ENCODE data around the gene CPZ.

Gene CPZ

GRCh38 chr4:8639777-8640720 lies 47.5 kb downstream of the CPZ start:
- DNase-seq (ENCODE audit: low read depth in 2 of 2) = no peak

DNA sequence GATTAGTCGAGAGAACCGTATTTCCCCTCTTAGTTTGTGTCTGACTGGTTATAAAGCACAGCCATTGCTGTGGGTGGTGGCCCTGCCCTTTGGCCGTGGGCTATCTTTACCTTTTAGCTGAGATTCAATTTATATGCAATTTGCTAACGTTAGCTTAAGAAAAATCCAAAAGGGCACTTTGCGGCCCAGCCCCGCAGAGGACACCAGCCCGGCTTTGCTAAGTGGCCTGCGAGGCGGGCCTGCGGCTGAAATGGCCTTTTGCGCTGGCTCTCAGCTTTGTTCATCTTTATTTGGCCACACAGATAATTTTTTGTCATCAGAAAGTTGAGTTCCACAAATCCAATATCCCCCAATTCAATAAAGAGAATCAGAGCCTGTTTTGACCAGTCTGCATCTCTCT lies 48.3 kb downstream of the CPZ start:
- no peak for DNase-seq (ENCODE audit: low read depth in 2 of 2)

GRCh38 chr4:8641256-8641655 lies 48.7 kb downstream of the CPZ start:
- no peak for DNase-seq (ENCODE audit: low read depth in 2 of 2)

DNA sequence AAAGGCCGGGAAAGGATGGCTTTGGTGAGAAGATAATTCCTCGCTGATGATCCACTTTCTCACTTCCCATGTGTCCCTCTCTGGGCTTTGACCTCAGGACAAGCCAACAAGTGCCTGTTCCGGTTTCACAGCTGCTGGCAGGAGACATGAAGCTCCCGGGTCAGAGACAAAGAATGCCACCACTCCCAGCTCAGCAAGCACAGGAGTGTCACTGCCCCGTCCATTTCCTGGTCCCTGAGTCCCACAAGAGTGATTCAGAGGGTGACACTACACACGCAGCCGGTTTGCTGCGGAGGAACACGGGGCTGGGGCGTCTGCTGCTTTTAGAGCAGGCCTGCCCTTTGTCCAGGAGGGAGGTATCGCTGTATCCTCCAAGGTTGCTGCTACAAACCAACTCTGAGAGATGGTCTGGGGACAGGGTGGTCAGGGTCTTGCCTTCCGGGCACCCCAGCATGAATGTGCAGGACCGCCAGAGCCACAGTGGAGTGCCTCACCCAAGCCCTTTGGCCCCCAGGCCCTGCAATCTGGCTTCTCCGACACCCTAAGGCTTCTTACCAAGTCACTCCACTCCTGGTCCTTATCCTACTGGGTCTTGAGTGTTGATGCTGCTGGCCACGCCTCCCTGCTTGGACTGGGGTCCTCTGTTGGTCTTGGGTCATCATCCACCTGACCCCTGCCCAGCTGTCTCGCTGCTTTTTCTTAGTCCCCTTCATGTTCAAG lies 49.5 kb downstream of the CPZ start:
- DNase-seq (ENCODE audit: low read depth in 2 of 2) = no peak

GRCh38 chr4:8642651-8643321 lies 50.2 kb downstream of the CPZ start:
- no peak for DNase-seq (ENCODE audit: low read depth in 2 of 2)

DNA sequence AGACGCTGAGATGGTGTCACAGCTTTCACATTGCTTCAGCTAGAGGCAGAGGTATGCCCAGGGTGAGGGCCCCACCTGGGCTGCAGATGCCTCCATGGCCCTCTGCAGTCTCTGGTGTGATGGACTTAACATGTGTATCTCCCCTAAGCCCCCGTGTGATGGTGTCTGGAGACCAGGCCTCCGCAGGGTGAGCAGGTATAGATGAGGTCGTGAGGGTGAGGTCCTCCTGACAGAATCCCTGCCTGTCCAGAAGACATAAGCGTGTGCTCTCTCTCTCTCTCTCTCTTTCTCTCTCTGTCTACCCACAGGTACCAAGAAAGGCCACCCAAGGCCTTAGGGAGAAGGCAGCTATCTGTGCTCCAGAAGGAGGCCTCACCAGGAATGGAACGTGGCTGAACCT lies 50.9 kb downstream of the CPZ start:
- no peak for DNase-seq (ENCODE audit: low read depth in 2 of 2)

- no peak for DNase-seq (ENCODE audit: low read depth in 2 of 2)
Measured at GRCh38 chr4:8643986-8644385, 51.4 kb downstream of the CPZ start.

DNA sequence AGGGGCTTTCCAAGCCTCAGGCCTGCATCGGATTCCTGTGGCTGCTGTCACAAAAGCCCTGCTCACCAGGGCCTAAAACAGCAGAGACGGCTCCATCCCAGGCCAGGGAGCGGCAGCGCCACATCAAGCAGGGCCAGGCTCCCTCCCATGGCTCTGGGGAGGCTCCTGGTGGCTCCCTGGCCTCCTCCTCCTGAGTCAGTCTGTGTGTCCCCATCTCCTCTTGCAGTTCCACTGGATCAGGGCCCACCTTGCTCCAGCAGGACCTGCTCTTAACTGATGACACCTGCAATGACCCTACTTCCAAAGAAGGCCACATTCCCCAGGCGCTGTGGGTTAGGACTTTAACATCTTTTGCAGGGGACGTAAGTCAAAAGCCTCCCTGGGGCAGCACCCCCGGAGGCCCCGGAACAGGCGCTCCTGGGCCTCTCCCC lies 51.9 kb downstream of the CPZ start:
- no peak for DNase-seq (ENCODE audit: low read depth in 2 of 2)

- no peak for DNase-seq (ENCODE audit: low read depth in 2 of 2)
Measured at GRCh38 chr4:8644966-8645752, 52.6 kb downstream of the CPZ start.

DNA sequence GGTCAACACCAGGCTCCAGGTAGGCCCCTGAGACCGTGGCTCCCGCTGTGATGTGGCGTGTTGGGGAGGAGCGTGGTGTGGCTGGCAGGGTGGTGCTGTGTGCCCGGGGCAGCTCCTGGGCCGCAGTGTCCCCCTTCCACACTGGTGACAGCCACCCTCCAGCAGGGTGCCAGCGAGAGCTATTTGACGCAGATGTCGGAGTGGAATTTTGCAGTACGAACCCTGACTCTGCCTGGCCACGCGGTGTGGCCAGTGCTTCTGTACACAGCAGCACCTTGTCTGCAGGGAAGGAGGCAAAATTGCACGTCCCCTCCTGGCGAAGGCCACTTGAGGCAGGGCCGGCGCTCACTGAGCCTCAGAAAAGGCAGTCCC lies 53.2 kb downstream of the CPZ start:
- no peak for DNase-seq (ENCODE audit: low read depth in 2 of 2)

GRCh38 chr4:8646296-8647093 lies 53.9 kb downstream of the CPZ start:
- no peak for DNase-seq (ENCODE audit: low read depth in 2 of 2)

GRCh38 chr4:8647094-8647570 lies 54.6 kb downstream of the CPZ start:
- no peak for DNase-seq (ENCODE audit: low read depth in 2 of 2)

GRCh38 chr4:8647626-8648025 lies 55.1 kb downstream of the CPZ start:
- DNase-seq (ENCODE audit: low read depth in 2 of 2) = no peak

DNA sequence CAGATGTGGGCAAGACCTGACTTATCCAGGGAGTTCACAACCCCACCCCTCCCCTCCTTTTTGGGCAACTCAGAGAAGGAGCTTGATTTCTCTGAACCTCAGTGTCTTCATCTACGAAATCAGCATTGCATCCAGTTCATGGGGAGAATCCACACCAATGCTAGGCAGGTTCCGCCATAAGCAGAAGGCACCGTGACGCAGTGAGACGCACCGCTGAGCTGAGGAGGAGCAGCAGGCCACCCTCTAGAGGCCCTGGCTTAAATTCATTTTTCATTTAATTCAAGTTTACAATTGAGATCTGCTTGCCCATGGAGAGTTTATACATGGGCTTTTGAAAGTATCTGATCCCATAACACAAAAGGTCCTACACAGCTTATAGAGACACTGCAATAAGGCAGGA lies 55.7 kb downstream of the CPZ start:
- no peak for DNase-seq (ENCODE audit: low read depth in 2 of 2)

- no peak for DNase-seq (ENCODE audit: low read depth in 2 of 2)
Measured at GRCh38 chr4:8648816-8649630, 56.5 kb downstream of the CPZ start.

GRCh38 chr4:8649631-8650361 lies 57.2 kb downstream of the CPZ start:
- no peak for DNase-seq (ENCODE audit: low read depth in 2 of 2)

GRCh38 chr4:8651661-8652180 lies 59.2 kb downstream of the CPZ start:
- no peak for DNase-seq (ENCODE audit: low read depth in 2 of 2)

DNA sequence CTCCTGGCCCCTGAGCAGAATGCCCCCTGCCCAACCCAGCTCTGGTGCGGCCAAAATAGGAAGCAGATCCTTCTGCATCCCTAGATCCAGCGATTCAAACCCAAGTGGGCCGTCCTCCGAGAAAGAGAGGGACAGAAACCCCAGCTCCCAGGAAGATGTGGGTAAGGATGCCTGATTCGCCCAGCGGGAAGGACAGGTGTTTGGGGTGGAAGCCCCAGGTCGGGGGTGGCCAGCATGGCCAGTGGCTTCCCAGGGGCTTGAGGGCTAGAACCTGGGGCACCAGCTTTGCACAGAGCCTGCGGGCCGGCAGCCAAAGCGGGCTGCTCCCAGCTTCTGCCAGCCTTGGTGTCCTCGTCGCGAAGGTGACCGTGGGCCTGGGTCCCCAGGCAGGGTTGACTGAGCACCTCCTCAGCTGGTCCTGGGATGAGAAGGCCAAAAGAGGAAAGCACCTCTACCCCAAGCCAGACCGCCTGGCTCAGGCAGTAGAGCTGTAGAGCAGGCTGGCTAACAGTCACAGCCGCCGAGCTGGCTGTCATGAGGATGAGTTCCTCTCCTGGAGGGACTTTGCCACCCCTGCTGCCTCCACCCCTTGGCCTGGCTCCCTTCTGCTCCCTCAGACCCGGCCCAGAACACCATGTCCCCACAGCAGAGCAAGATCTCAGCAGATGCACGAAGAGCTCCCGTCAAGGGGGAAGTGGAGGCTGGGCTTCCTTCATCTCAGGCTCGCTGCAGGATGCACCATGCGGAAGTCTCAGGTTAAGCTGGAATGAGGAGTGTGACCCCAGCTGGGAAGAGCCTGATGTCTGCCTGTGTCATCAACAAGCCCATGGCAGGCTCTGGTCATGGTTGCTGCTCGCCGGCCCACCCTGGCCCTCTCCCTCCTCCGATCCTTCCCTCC lies 59.9 kb downstream of the CPZ start:
- no peak for DNase-seq (ENCODE audit: low read depth in 2 of 2)
